IMR-90 (cell line): Measurements from ENCODE around the gene SEMA5A. TPM values are rescaled to one million over a fixed set of nuclear protein-coding genes. Genes with fewer than 3 reads are reported as not detected.

Experiments
- ATAC-seq: fragments of 200-7000 bp; cut with Tn5 transposase; 2 replicates; pipeline ENCODE4 v1.9.1; 2020; ENCODE audit warnings: low read depth, mild to moderate bottlenecking, moderate library complexity
- BruUV-seq: library from RNA; stranded (reverse); fragments of 400-500 nt; replicated peaks from 2 replicates; lab custom pipeline; 2021; lab: Mats Ljungman, UMichigan
- CTCF ChIA-PET: fragments of 300-600 bp; formaldehyde crosslinking; extraction: SDS; loops from one replicate; lab custom pipeline; 2021; ENCODE audit warnings: antibody characterized with exemption; lab: Yijun Ruan, JAX
- POLR2A ChIA-PET: fragments of 300-600 bp; sonication (Branson Sonifier 250); formaldehyde crosslinking; loops from one replicate; lab custom pipeline; 2022; ENCODE audit warnings: antibody characterized with exemption; ENCODE audit not compliant: unreplicated experiment; lab: Charles Lee
- DNase-seq: peaks from one replicate; pipeline ENCODE4 v3.0.0; 2013
- H2AFZ ChIP-seq: replicated peaks from 2 replicates; pipeline ENCODE3; 2013; ENCODE audit warnings: low read length, mild to moderate bottlenecking; ENCODE audit not compliant: poor library complexity
- H2AK5ac ChIP-seq: 2 replicates; pipeline ENCODE4 v1.6.1; 2013; ENCODE audit warnings: low read depth, low read length, inconsistent platforms
- H2AK9ac ChIP-seq: replicated peaks from 2 replicates; pipeline ENCODE3; 2013; ENCODE audit warnings: mild to moderate bottlenecking, low read depth, low read length, moderate library complexity; ENCODE audit not compliant: poor library complexity
- H2BK120ac ChIP-seq: 2 replicates; pipeline ENCODE4 v1.6.1; 2013; ENCODE audit warnings: low read depth, low read length, inconsistent platforms
- H2BK15ac ChIP-seq: 3 replicates; pipeline ENCODE4 v1.6.1; 2013; ENCODE audit warnings: low read depth, low read length, inconsistent platforms
- H2BK20ac ChIP-seq: 2 replicates; pipeline ENCODE4 v1.6.1; 2013; ENCODE audit warnings: low read depth, mild to moderate bottlenecking, inconsistent platforms, low read length, moderate library complexity
- H2BK5ac ChIP-seq: 2 replicates; pipeline ENCODE4 v1.6.1; 2013; ENCODE audit warnings: mild to moderate bottlenecking, low read depth, low read length, inconsistent platforms; ENCODE audit not compliant: poor library complexity, severe bottlenecking
- H3K14ac ChIP-seq: replicated peaks from 2 replicates; pipeline ENCODE4 v1.6.1; 2013; ENCODE audit warnings: low read depth, low read length, inconsistent platforms
- H3K18ac ChIP-seq: 2 replicates; pipeline ENCODE4 v1.6.1; 2013; ENCODE audit warnings: low read depth, low read length, control low read depth
- H3K23ac ChIP-seq: 2 replicates; pipeline ENCODE4 v1.6.1; 2013; ENCODE audit warnings: low read depth, low read length, inconsistent platforms
- H3K27ac ChIP-seq: 2 replicates; pipeline ENCODE4 v1.5.1; 2013; ENCODE audit warnings: mild to moderate bottlenecking, control low read depth, low read length; ENCODE audit not compliant: insufficient read depth
- H3K27me3 ChIP-seq: 2 replicates; pipeline ENCODE4 v1.6.1; 2013; ENCODE audit warnings: low read length; ENCODE audit not compliant: control insufficient read depth, insufficient read depth
- H3K36me3 ChIP-seq: 2 replicates; pipeline ENCODE4 v1.6.1; 2013; ENCODE audit warnings: low read length, mixed read lengths; ENCODE audit not compliant: control insufficient read depth, insufficient read depth
- H3K4ac ChIP-seq: 2 replicates; pipeline ENCODE4 v1.6.1; 2013; ENCODE audit warnings: low read depth, low read length, inconsistent platforms
- H3K4me1 ChIP-seq: 2 replicates; pipeline ENCODE4 v1.6.1; 2013; ENCODE audit warnings: low read length, mixed read lengths; ENCODE audit not compliant: control insufficient read depth, insufficient read depth
- H3K4me2 ChIP-seq: 2 replicates; pipeline ENCODE4 v1.6.1; 2013; ENCODE audit warnings: low read depth, mild to moderate bottlenecking, control low read depth, low read length, moderate library complexity
- H3K4me3 ChIP-seq: 2 replicates; pipeline ENCODE4 v1.5.1; 2013; ENCODE audit warnings: low read depth, mild to moderate bottlenecking, control low read depth, low read length, moderate library complexity; ENCODE audit not compliant: insufficient read depth
- H3K56ac ChIP-seq: 2 replicates; pipeline ENCODE4 v1.6.1; 2013; ENCODE audit warnings: low read length, inconsistent platforms; ENCODE audit not compliant: insufficient read depth; ENCODE audit errors: extremely low read depth
- H3K79me1 ChIP-seq, 2 experiments: 2 replicates each; pipeline ENCODE4 v1.6.1; 2013; ENCODE audit warnings: low read length in 2 of 2, inconsistent platforms in 1 of 2, low read depth in 1 of 2
- H3K9ac ChIP-seq: 2 replicates; pipeline ENCODE4 v1.6.1; 2013; ENCODE audit warnings: low read depth, low read length, control low read depth
- H3K9me1 ChIP-seq: 2 replicates; pipeline ENCODE4 v1.6.1; 2013; ENCODE audit warnings: low read length, inconsistent platforms; ENCODE audit not compliant: insufficient read depth
- H3K9me3 ChIP-seq: 2 replicates; pipeline ENCODE4 v1.6.1; 2013; ENCODE audit warnings: low read length; ENCODE audit not compliant: control insufficient read depth, insufficient read depth
- H4K20me1 ChIP-seq: 2 replicates; pipeline ENCODE4 v1.6.1; 2013; ENCODE audit warnings: low read length, inconsistent platforms; ENCODE audit not compliant: insufficient read depth
- H4K5ac ChIP-seq: 2 replicates; pipeline ENCODE4 v1.6.1; 2013; ENCODE audit warnings: mild to moderate bottlenecking, low read depth, low read length, control low read depth
- H4K8ac ChIP-seq, 2 experiments: 2 replicates each; pipeline ENCODE4 v1.6.1; 2013; ENCODE audit warnings: low read depth in 2 of 2, low read length in 2 of 2, control low read depth in 1 of 2, inconsistent platforms in 1 of 2
- H4K91ac ChIP-seq: 2 replicates; pipeline ENCODE4 v1.6.1; 2013; ENCODE audit warnings: low read depth, low read length, inconsistent platforms; ENCODE audit not compliant: insufficient read depth
- CEBPB ChIP-seq: IDR thresholded peaks from 2 replicates; pipeline ENCODE4 v1.6.1; 2012; ENCODE audit warnings: low read depth, low read length, improper control_type of control experiment
- CHD1 ChIP-seq: IDR thresholded peaks from 2 replicates; pipeline ENCODE4 v1.6.1; 2012; ENCODE audit warnings: low read depth, low read length, improper control_type of control experiment
- ELK1 ChIP-seq: fragments of 150-350 bp; IDR thresholded peaks from 2 replicates; pipeline ENCODE4 v1.6.1; 2016; ENCODE audit warnings: low read depth, mild to moderate bottlenecking, low read length, moderate library complexity, borderline replicate concordance
- FOS ChIP-seq: fragments of 150-350 bp; IDR thresholded peaks from 2 replicates; pipeline ENCODE4 v1.6.1; 2016; ENCODE audit warnings: low read depth, low read length
- MAFK ChIP-seq: IDR thresholded peaks from 2 replicates; pipeline ENCODE4 v1.6.1; 2012; ENCODE audit warnings: low read depth, low read length, improper control_type of control experiment
- MAZ ChIP-seq: IDR thresholded peaks from 2 replicates; pipeline ENCODE4 v1.6.1; 2012; ENCODE audit warnings: low read depth, mild to moderate bottlenecking, low read length, improper control_type of control experiment, moderate library complexity, borderline replicate concordance
- NFE2L2 ChIP-seq: fragments of 150-350 bp; IDR thresholded peaks from 2 replicates; pipeline ENCODE4 v1.6.1; 2016; ENCODE audit warnings: low read depth, mild to moderate bottlenecking, low read length
- RCOR1 ChIP-seq: IDR thresholded peaks from 2 replicates; pipeline ENCODE4 v1.6.1; 2012; ENCODE audit warnings: mild to moderate bottlenecking, low read length, improper control_type of control experiment; ENCODE audit not compliant: insufficient replicate concordance
- RFX5 ChIP-seq: IDR thresholded peaks from 2 replicates; pipeline ENCODE4 v1.8.0; 2012; ENCODE audit warnings: low read depth, mild to moderate bottlenecking, low read length, moderate library complexity
- SMC3 ChIP-seq: fragments of 150-350 bp; IDR thresholded peaks from 2 replicates; pipeline ENCODE4 v1.6.1; 2016; ENCODE audit warnings: low read depth, mild to moderate bottlenecking, antibody characterized with exemption, low read length, moderate library complexity
- USF2 ChIP-seq: fragments of 150-350 bp; IDR thresholded peaks from 2 replicates; pipeline ENCODE4 v1.6.1; 2017; ENCODE audit warnings: mild to moderate bottlenecking, antibody characterized with exemption, low read length, low read depth
- WGBS, 2 experiments: methylation state at CpG; one replicate each; pipeline versions ENCODE4 v1.1.5 to v1.1.7; 2013; ENCODE audit warnings: missing lambda C conversion rate in 2 of 2; ENCODE audit not compliant: insufficient read length in 1 of 2; ENCODE audit errors: extremely low coverage in 2 of 2; 5-methylcytosine and 5-hydroxymethylcytosine counted together
- dilution Hi-C: fragments of 300-500 bp; cut with HindIII; formaldehyde crosslinking; loops from one replicate; pipeline ENCODE4 v1.14.3; 2018; ENCODE audit warnings: low sequenced_read_pairs; ENCODE audit not compliant: unreplicated experiment
- in situ Hi-C: fragments of 300-500 bp; cut with MboI; formaldehyde crosslinking; loops from 3 replicates; pipeline ENCODE4 v1.14.3; 2019; ENCODE audit warnings: low sequenced_read_pairs, inconsistent platforms, mixed read lengths
- intact Hi-C: fragments of 100-400 bp; cut with micrococcal nuclease; formaldehyde crosslinking; loops from 2 replicates; pipeline ENCODE4 v1.10.0; 2022
- polyA plus RNA-seq, 3 experiments: library from polyadenylated mRNA; depleted of rRNA; stranded (reverse); fragments of >200 nt; gene quantifications; 2 replicates each; pipeline ENCODE4 v1.2.3, GENCODE V29; 2012; ENCODE audit warnings: low replicate concordance in 1 of 3
- total RNA-seq: library from RNA; depleted of rRNA; stranded (reverse); fragments of >200 nt; gene quantifications from 2 replicates; pipeline ENCODE4 v1.2.3, GENCODE V29; 2012
- TF ChIP-seq, protein P1 (sequence below): conservative IDR thresholded peaks from 2 replicates; pipeline ENCODE4 v1.5.1; 2012; ENCODE audit warnings: mild to moderate bottlenecking, low read depth, low read length, improper control_type of control experiment

SEMA5A gene
- total and polyA plus RNA-seq, 2 of the 4 experiments (the other 2 are of a cell fraction), result 8.2 to 9.9 TPM

DNA sequence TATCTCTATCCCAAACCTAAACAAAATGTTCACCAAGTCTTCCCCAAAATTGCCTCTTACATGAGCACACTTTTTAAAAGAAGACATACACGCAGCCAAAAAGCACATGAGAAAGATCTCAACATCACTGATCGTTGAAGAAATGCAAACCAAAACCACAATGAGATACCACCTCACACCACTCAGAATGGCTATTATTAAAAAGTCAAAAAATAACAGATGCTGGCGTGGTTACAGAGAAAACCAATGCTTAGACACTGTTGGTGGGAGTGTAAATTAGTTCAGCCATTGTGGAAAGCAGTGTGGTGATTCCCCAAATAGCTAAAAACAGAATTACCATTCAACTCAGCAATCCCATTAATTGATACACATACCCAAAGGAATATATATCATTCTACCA is 83.8 kb downstream of the SEMA5A start:
- Histone ChIP-seq H3K18ac (no peak overlapping the region), H3K4ac (no peak overlapping the region), H4K91ac (no peak overlapping the region), H3K14ac (no peak overlapping the region), H3K9me1 (no peaks in the 10 kb centered on the region), H3K56ac (no peak overlapping the region), H2BK120ac (no peak overlapping the region), H2BK5ac (no peak overlapping the region), H4K20me1 (peaks cover 9% of the 10 kb centered on the region; the same call in 1 of the 2 replicates), H3K79me1 (peaks cover 4 to 23% of the 10 kb centered on the region in 2 experiments; a peak in 3 of 4 replicates), H3K9me3 (peaks cover 4% of the 10 kb centered on the region), H4K8ac (no peak overlapping the region), H3K27ac (no peak overlapping the region), H2AK5ac (no peak overlapping the region), H4K5ac (no peak overlapping the region), H2BK15ac (no peak overlapping the region), H3K27me3 (no peaks in the 10 kb centered on the region), H3K4me2 (no peak overlapping the region), H2BK20ac (no peak overlapping the region), H3K4me3 (no peak overlapping the region), H2AFZ (no peak overlapping the region), H3K36me3 (no peaks in the 10 kb centered on the region), H3K4me1 (no peaks in the 10 kb centered on the region), H2AK9ac (no peak overlapping the region), H3K23ac (no peak overlapping the region), H3K9ac (no peak overlapping the region)
- dilution Hi-C loops, result no loop called here
- POLR2A ChIA-PET, result no interaction called here
- DNase-seq (no peak), ATAC-seq (no peak)
- in situ Hi-C loops, result no loop called here
- WGBS, 2 experiments, result no CpG with 5 or more reads among the region's 3 CpGs
- no peak for TF ChIP-seq CEBPB
- no peak for TF ChIP-seq CHD1
- TF ChIP-seq ELK1, result no peak
- TF ChIP-seq, protein P1, sequence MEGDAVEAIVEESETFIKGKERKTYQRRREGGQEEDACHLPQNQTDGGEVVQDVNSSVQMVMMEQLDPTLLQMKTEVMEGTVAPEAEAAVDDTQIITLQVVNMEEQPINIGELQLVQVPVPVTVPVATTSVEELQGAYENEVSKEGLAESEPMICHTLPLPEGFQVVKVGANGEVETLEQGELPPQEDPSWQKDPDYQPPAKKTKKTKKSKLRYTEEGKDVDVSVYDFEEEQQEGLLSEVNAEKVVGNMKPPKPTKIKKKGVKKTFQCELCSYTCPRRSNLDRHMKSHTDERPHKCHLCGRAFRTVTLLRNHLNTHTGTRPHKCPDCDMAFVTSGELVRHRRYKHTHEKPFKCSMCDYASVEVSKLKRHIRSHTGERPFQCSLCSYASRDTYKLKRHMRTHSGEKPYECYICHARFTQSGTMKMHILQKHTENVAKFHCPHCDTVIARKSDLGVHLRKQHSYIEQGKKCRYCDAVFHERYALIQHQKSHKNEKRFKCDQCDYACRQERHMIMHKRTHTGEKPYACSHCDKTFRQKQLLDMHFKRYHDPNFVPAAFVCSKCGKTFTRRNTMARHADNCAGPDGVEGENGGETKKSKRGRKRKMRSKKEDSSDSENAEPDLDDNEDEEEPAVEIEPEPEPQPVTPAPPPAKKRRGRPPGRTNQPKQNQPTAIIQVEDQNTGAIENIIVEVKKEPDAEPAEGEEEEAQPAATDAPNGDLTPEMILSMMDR, result no peak
- no peak for TF ChIP-seq USF2
- no peak for TF ChIP-seq SMC3
- TF ChIP-seq MAFK, result no peak
- no peak for TF ChIP-seq MAZ
- TF ChIP-seq NFE2L2, result no peak
- no peak for TF ChIP-seq RCOR1
- TF ChIP-seq RFX5, result no peak
- TF ChIP-seq FOS, result no peak
- BruUV-seq, result no TSS peak
- intact Hi-C loops, result no loop called here
- CTCF ChIA-PET, result no interaction called here
